Esophagus muscularis mucosa (tissue), 4 donors: ENCODE results near the gene SLF2.

Source experiments
- CTCF ChIP-seq, 3 experiments: fragments of 200-600 bp in 2 of 3; fragments of 450-650 bp in 1 of 3; sonication (generic) in 2 of 3; IDR thresholded peaks; one replicate each; pipeline ENCODE4 v1.5.1; 2017 to 2019; ENCODE audit warnings: antibody characterized with exemption in 3 of 3, mild to moderate bottlenecking in 2 of 3, moderate library complexity in 1 of 3
- EP300 ChIP-seq: sonication (generic); formaldehyde crosslinking; IDR thresholded peaks from one replicate; pipeline ENCODE4 v1.6.1; 2017; ENCODE audit warnings: antibody characterized with exemption
- POLR2A ChIP-seq: fragments of 450-650 bp; IDR thresholded peaks from one replicate; pipeline ENCODE4 v1.6.1; 2017; ENCODE audit warnings: antibody characterized with exemption, moderate library complexity, mild to moderate bottlenecking, low read depth
- POLR2AphosphoS5 ChIP-seq, 2 donors: sonication (generic); formaldehyde crosslinking; IDR thresholded peaks; one replicate each; pipeline ENCODE4 v1.6.1; 2017; ENCODE audit warnings: antibody characterized with exemption in 2 of 2

- TF ChIP-seq POLR2A (no peak), CTCF (IDR thresholded peaks at IDR 0.05) (no peak), EP300 (no peak), POLR2AphosphoS5 (IDR thresholded peaks at IDR 0.05) (no peak)
Measured at GRCh38 chr10:100882252-100882651, 30.5 kb upstream of the SLF2 start.
